GM23248 (cell line): ENCODE measurements around the gene C1orf87.

Source experiments
- EZH2 ChIP-seq: fragments of 200-600 bp; sonication (generic); IDR thresholded peaks from 2 replicates; pipeline ENCODE4 v1.6.1; 2018; ENCODE audit warnings: antibody characterized with exemption, mild to moderate bottlenecking; ENCODE audit not compliant: insufficient read depth, poor library complexity, severe bottlenecking
- EZH2phosphoT487 ChIP-seq: fragments of 200-600 bp; sonication (generic); IDR thresholded peaks from 2 replicates; pipeline ENCODE4 v1.6.1; 2018; ENCODE audit warnings: antibody characterized with exemption, moderate library complexity, mild to moderate bottlenecking, low read depth; ENCODE audit not compliant: insufficient read depth

DNA sequence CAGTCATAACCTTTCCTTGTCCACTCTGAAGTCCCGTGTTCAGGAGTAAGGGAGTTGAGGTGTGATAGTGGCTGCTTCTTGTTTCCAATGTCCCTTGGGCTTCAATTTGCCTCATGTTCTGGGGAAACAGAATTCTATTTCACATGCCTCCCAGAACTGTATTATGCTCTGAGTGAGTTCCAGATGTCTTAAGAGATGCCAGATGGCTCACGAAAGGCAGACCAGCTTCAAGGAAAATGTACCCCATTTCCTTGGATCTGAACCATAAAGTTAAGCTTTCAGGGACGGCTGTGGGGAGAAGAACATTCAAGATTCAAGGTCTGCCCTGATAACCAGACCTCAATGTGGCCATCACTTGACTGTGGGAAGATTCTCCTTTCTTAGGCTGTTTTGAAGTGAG is 42.4 kb downstream of the C1orf87 start:
- TF ChIP-seq EZH2 (no peak), EZH2phosphoT487 (no peak)
